Keratinocyte (primary cell): ENCODE measurements around the gene NOS3.

Source experiments
- CTCF ChIP-seq, 3 experiments: IDR thresholded peaks in 1 of 3; conservative IDR thresholded peaks in 1 of 3; optimal IDR thresholded peaks in 1 of 3; 2 replicates in 2 of 3; 3 replicates in 1 of 3; pipeline versions ENCODE3 to v1.5.1; 2011; ENCODE audit warnings: low read length in 3 of 3, mild to moderate bottlenecking in 3 of 3, moderate library complexity in 2 of 3, control low read depth in 1 of 3, inconsistent platforms in 1 of 3; ENCODE audit not compliant: insufficient read depth in 2 of 3; ENCODE audit errors: extremely low read depth in 1 of 3
- EZH2 ChIP-seq: IDR thresholded peaks from one replicate; pipeline ENCODE4 v1.6.1; 2012; ENCODE audit warnings: inconsistent platforms, mild to moderate bottlenecking, low read length, moderate library complexity

- TF ChIP-seq EZH2 (no peak), CTCF (optimal IDR thresholded peaks at IDR 0.05 in 1 of 3, IDR thresholded peaks at IDR 0.05 in 1 of 3, conservative IDR thresholded peaks at IDR 0.05 in 1 of 3; ENCODE audit: extremely low read depth in 1 of 3, insufficient read depth in 2 of 3, low read length in 3 of 3) (no peak)
These were observed 67.4 kb downstream of the NOS3 start for GRCh38 chr7:151057989-151058780.
